CD4-positive, alpha-beta T cell treated with Interleukin-15 for 1 hour (primary cell): ENCODE measurements around the gene PRAC1.

ENCODE experiments used
- DNase-seq: peaks from one replicate; pipeline ENCODE4 v3.0.0-alpha.2; 2020

The PRAC1 gene

GRCh38 chr17:48746916-48747444, 24.7 kb upstream of the PRAC1 start:
- DNase-seq, result no peak

GRCh38 chr17:48745381-48746275, 23.3 kb upstream of the PRAC1 start:
- DNase-seq, result no peak

- DNase-seq, result no peak
These were observed 18.2 kb upstream of the PRAC1 start for GRCh38 chr17:48740537-48740936.

GRCh38 chr17:48738803-48739526, 16.6 kb upstream of the PRAC1 start:
- DNase-seq, result no peak

GRCh38 chr17:48738424-48738802, 16.1 kb upstream of the PRAC1 start:
- no peak for DNase-seq

GRCh38 chr17:48737330-48738043, 15.2 kb upstream of the PRAC1 start:
- DNase-seq, result no peak

- DNase-seq, result no peak
These were observed 12.7 kb upstream of the PRAC1 start for GRCh38 chr17:48735062-48735351.

- no peak for DNase-seq
These were observed 12.2 kb upstream of the PRAC1 start for GRCh38 chr17:48734333-48735061.

- no peak for DNase-seq
These were observed 11.5 kb upstream of the PRAC1 start for GRCh38 chr17:48733632-48734328.

- DNase-seq, result no peak
These were observed 10.6 kb upstream of the PRAC1 start for GRCh38 chr17:48732688-48733629.

- no peak for DNase-seq
These were observed 9.0 kb upstream of the PRAC1 start for GRCh38 chr17:48731355-48731754.

GRCh38 chr17:48730240-48730550, 7.9 kb upstream of the PRAC1 start:
- DNase-seq, result no peak

GRCh38 chr17:48729335-48730239, 7.3 kb upstream of the PRAC1 start:
- no peak for DNase-seq

GRCh38 chr17:48728232-48729231, 6.2 kb upstream of the PRAC1 start, which contains the start of gene HOXB13:
HOXB13 (minus strand) TSS chr17:48728750; CDS start chr17:48728593, 157 bp downstream.
- peak; percentile 33 for DNase-seq

GRCh38 chr17:48727415-48728175, 5.3 kb upstream of the PRAC1 start:
- no peak for DNase-seq

- no peak for DNase-seq
These were observed 4.6 kb upstream of the PRAC1 start for GRCh38 chr17:48726916-48727286.

- DNase-seq, result no peak
These were observed 4.0 kb upstream of the PRAC1 start for GRCh38 chr17:48726114-48726915.
